ENCODE measurements around the gene ZAP70.

The ZAP70 gene

DNA sequence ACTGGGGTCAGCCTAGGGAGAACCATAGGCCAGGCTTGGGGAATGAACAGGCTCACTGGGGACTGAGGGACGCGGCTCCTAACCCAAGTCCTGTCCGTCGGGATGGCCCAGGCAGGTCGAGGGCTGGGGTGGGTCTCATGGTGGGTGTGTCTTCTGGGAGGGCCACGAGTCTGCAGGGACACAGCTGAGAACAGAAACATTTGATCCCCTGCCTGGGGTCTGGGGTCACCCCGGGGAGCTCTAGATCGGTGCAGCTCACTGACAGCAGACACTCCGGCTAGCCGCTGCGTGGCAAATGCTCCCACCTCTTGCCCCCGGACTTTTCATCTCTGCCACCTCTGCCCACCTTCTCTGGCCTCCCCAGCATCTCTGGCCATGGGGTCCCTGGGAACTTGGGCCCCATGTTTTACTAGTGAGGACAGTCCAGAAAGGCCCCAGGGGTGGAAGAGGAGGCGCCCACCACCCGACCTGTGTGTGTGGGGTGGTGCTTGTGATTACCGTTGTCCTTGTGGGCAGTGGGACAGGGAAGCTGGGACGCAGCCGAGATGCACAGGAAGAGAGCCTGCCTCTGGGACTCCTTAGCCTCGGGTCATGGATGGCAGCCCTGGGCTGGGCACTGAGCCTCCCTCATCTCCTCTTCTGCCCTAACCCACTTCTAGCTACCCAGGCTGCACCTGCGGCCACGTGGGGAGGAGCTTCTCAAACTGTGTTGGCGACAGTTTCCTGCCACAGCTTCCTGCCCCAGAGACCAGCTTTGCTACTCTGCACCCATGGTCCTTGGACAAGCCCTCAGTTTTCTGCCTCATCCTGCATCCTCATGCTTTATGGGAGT, 4.9 kb downstream of the ZAP70 start:
- DNase-seq, result no peak

- DNase-seq, result no peak
These were observed 5.6 kb downstream of the ZAP70 start for GRCh38 chr2:97718942-97719341.

GRCh38 chr2:97719362-97720155, 6.2 kb downstream of the ZAP70 start:
- no peak for DNase-seq

DNA sequence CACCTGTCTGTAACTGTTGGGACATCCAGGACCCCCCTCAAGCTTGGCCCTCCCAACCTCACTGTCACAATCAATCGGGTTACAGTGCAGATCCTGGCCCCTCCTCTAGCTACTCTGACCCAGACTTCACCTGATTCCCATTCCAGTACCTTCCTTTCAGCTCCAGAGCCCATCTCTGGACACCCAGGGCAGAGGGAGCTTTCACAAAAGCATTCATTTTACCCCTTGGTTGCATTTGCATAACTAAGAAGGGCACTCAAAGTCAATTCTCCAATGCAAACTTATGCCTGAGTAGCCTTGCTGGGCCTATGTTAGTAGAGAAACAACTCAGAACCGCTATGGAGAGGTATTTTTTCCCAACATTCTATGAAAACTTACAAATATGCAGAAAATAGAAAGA, 7.4 kb downstream of the ZAP70 start:
- no peak for DNase-seq

- DNase-seq, result no peak
These were observed 8.9 kb downstream of the ZAP70 start for GRCh38 chr2:97722227-97722626.

- DNase-seq, result no peak
These were observed 10.0 kb downstream of the ZAP70 start for GRCh38 chr2:97723156-97724072.

DNA sequence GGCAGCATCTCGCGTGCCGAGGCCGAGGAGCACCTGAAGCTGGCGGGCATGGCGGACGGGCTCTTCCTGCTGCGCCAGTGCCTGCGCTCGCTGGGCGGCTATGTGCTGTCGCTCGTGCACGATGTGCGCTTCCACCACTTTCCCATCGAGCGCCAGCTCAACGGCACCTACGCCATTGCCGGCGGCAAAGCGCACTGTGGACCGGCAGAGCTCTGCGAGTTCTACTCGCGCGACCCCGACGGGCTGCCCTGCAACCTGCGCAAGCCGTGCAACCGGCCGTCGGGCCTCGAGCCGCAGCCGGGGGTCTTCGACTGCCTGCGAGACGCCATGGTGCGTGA, 10.7 kb downstream of the ZAP70 start:
- DNase-seq, result no peak

DNA sequence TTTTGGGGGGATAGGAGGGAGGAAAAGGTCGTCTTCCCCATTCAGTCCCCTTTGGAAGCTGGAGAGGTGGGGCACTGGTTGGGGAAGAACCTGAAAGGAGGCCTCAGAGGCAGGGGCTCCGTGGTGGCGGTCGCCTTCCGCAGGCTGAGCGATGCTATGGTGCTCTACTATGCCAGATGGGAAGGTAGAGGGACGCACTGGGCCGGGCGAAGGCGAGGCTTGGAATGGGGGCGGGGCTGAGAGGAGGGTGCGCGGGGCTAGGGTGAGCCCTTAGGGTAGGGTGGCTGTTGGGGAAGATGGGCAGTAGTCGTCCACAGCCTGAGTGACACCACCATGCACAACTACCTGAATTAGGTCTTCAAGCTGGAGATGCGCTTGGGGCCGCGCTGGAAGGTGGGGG, 11.1 kb downstream of the ZAP70 start:
- no peak for DNase-seq

GRCh38 chr2:97724946-97725688, 11.7 kb downstream of the ZAP70 start:
- no peak for DNase-seq

- DNase-seq, result no peak
These were observed 13.1 kb downstream of the ZAP70 start for GRCh38 chr2:97726261-97727064.

GRCh38 chr2:97727296-97727695, 13.9 kb downstream of the ZAP70 start:
- no peak for DNase-seq

GRCh38 chr2:97728091-97728731, 14.8 kb downstream of the ZAP70 start:
- no peak for DNase-seq

- DNase-seq, result no peak
These were observed 16.9 kb downstream of the ZAP70 start for GRCh38 chr2:97730245-97730644.

DNA sequence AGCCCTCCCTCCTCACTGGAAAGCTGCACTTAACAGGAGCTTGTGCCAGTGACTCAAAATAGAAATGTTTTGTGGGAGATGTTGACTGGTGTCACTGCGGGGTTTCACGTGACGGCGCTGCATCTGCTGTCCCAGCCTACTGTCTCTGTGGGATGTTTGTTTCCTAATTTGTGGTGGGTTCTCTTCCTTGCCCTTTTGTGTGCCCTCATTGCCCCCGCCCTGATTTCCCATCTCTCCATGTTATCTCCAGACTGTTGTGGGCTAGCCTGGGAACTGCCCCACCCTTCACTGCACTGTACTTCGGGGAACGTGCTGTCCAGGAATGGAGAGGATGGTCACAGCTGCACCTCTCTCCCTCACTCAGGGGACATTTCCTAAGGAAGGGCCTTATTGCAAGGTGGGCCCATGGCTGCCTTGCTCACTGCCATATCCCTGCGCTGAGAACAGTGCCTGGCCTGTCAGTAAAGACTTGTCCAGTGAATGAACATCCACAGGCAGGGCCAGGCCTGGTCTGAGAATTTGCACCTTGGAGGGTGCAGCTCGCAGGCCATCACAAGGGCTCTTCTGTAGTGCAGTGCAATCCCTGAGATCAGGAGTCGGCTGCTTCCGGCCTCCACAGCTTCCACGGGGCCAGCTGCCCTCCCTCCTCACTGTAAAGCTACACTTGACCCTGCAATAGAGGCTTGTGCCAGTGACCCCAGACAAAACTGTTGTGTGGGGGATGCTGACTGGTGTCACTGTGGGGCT, 18.1 kb downstream of the ZAP70 start:
- DNase-seq, result no peak

DNA sequence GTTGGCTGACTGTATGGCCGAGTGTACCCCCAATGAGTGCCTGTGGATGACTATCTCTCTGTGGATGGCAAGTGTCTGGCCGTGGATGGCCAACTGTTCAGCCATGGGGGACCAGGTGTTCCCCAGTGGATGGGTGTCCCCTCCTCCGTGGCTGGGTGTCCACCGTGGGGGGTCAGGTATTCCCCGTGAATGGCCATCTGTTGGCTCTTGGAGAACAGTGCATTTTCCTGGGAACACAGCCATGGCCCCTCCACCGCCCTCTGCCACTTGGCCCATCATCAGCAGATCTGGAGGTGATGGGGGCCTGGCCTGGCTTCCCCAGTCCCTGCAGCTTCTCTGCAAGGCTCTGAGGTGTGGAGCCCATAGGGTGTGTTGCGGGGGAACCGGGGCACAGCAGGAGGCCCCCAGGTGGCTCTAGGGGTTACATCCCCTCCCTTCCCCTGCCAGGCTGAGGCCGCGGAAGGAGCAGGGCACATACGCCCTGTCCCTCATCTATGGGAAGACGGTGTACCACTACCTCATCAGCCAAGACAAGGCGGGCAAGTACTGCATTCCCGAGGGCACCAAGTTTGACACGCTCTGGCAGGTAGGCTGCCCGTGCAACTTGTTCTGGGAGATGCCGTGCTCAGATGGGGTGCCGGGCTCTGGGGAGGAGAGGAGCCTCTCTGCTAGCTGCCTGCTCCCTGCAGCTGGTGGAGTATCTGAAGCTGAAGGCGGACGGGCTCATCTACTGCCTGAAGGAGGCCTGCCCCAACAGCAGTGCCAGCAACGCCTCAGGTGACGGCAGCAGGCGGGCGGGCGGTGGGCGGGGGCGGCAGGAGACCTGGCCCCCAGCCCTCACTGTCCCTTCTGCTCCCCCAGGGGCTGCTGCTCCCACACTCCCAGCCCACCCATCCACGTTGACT, 19.3 kb downstream of the ZAP70 start:
- no peak for DNase-seq

- DNase-seq, result no peak
These were observed 20.1 kb downstream of the ZAP70 start for GRCh38 chr2:97733341-97734035.

DNA sequence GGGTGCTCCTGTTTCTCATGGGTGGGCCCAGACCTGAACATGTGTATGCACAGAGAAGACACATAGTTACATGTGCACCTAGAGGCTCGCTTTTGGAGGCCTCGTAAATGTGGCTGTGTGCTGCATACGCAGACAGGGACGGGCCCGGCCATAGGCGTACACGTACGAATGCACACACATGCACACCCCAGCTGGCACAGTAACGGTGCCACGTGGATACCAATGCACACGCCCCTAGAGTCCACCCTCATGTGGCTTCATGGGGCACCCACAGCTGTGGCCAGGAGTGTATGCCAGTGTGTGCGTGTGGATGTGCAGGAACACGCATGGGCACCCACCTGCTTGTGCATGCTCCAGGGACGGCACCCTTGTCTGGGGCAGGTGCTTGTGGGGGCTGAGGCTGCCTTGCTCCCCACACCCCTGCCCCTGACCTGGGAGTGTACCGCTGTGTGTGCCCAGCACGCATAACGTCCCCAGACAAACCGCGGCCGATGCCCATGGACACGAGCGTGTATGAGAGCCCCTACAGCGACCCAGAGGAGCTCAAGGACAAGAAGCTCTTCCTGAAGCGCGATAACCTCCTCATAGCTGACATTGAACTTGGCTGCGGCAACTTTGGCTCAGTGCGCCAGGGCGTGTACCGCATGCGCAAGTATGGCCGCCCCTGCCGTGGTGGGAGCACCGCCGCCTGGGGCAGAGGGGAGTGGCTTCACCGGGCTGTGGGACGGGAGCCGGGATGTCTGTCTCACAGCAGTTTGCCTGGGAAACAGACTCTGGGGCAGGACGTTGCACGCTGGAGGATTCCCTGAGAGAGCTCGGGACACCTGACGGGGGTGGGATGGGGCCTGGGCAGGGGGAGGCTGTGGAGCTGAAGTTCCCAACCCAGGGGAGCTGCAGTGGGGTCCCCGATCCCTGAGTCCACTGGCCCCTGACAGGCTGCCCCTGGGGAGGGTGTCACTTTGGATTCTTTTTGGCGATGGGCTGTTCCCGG, 21.0 kb downstream of the ZAP70 start:
- DNase-seq, result no peak
